Stimulated activated CD8-positive, alpha-beta memory T cell treated with anti-CD3 and anti-CD28 coated beads, Interleukin-4, amount 100 ng/mL, for 48 hours (primary cell): Measurements from ENCODE around the gene ACSL5.
"Not testable (repeated sequence)": the region's sequence is repeated elsewhere in the genome, so short reads cannot be mapped to it uniquely, and the experiment has no call there.

Experiments used
- DNase-seq: peaks from one replicate; pipeline ENCODE4 v3.0.0-alpha.2; 2020

ACSL5 gene

GRCh38 chr10:112376396-112376790, 2.5 kb downstream of the ACSL5 start:
- DNase-seq: peak; percentile 42

- DNase-seq: not testable (repeated sequence)
Observed at GRCh38 chr10:112377116-112377515, 3.2 kb downstream of the ACSL5 start.

GRCh38 chr10:112379635-112380296, 5.8 kb downstream of the ACSL5 start:
- peak; percentile 25 for DNase-seq

GRCh38 chr10:112382515-112383235, 8.8 kb downstream of the ACSL5 start:
- DNase-seq: no peak

- no peak for DNase-seq
Observed at GRCh38 chr10:112383325-112383724, 9.4 kb downstream of the ACSL5 start.

GRCh38 chr10:112384141-112384540, 10.2 kb downstream of the ACSL5 start:
- no peak for DNase-seq

- no peak for DNase-seq
Observed at GRCh38 chr10:112385201-112385600, 11.3 kb downstream of the ACSL5 start.

- DNase-seq: not testable (repeated sequence)
Observed at GRCh38 chr10:112388056-112388455, 14.1 kb downstream of the ACSL5 start.

- no peak for DNase-seq
Observed at GRCh38 chr10:112388548-112388947, 14.6 kb downstream of the ACSL5 start.

GRCh38 chr10:112389271-112389822, 15.4 kb downstream of the ACSL5 start:
- peak; percentile 65 for DNase-seq

- DNase-seq: no peak
Observed at GRCh38 chr10:112390125-112390703, 16.3 kb downstream of the ACSL5 start.

- DNase-seq: no peak
Observed at GRCh38 chr10:112393341-112393740, 19.4 kb downstream of the ACSL5 start.

GRCh38 chr10:112393827-112394226, 19.9 kb downstream of the ACSL5 start:
- no peak for DNase-seq

GRCh38 chr10:112394475-112394875, 20.6 kb downstream of the ACSL5 start:
- no peak for DNase-seq

GRCh38 chr10:112395809-112396530, 22.1 kb downstream of the ACSL5 start:
- no peak for DNase-seq

- DNase-seq: no peak
Observed at GRCh38 chr10:112397592-112397991, 23.7 kb downstream of the ACSL5 start.

GRCh38 chr10:112402917-112403316, 29.0 kb downstream of the ACSL5 start:
- DNase-seq: no peak

GRCh38 chr10:112404617-112405016, 30.7 kb downstream of the ACSL5 start:
- no peak for DNase-seq

GRCh38 chr10:112406806-112407205, 32.9 kb downstream of the ACSL5 start:
- not testable (repeated sequence) for DNase-seq

- no peak for DNase-seq
Observed at GRCh38 chr10:112407696-112408095, 33.8 kb downstream of the ACSL5 start.

GRCh38 chr10:112409299-112409698, 35.4 kb downstream of the ACSL5 start:
- DNase-seq: no peak

GRCh38 chr10:112409755-112410154, 35.8 kb downstream of the ACSL5 start:
- DNase-seq: no peak

GRCh38 chr10:112412696-112413095, 38.8 kb downstream of the ACSL5 start:
- no peak for DNase-seq
